ENCODE results near the gene CDC16.

Gene CDC16

DNA sequence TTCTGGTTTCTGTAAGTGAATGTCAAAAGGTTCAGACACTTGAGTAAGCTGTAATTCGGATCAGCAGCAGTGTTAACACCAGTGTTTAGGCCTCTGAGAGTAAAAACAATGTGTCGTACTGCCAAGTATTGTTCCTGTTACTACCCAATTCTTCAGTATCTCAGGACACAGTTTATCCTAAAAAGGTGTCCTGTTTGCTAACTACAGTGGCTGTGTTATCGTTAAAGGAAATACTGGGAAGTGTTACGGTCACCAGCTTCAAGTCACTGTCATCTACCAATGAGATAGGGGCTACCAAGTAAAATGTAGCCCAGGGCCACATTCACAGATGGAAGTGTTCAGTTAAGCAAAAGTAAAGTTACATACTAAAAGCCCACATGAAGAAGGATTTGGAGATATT is 44.4 kb downstream of the CDC16 start:
- H3K27me3 ChIP-seq (ENCODE audit: control insufficient read depth, insufficient read depth, low read length) = no peaks in the 10 kb centered on the region
- H3K4me2 ChIP-seq (ENCODE audit: low read length) = no peak overlapping the region
- peaks cover 3% of the 10 kb centered on the region for H3K4me1 ChIP-seq
- TF ChIP-seq CTCF (IDR thresholded peaks at IDR 0.05) = no peak
- H2AFZ ChIP-seq = no peak overlapping the region
- H3K9me3 ChIP-seq (ENCODE audit: control insufficient read depth, low read length) = no peaks in the 10 kb centered on the region
- H3K36me3 ChIP-seq (ENCODE audit: control insufficient read depth, insufficient read depth, low read length) = no peaks in the 10 kb centered on the region
- no peaks in the 10 kb centered on the region for H3K79me2 ChIP-seq
- no peak overlapping the region for H3K27ac ChIP-seq
- no peak overlapping the region for H3K9ac ChIP-seq
- H3K4me3 ChIP-seq (ENCODE audit: low read depth, low read length) = no peak overlapping the region

DNA sequence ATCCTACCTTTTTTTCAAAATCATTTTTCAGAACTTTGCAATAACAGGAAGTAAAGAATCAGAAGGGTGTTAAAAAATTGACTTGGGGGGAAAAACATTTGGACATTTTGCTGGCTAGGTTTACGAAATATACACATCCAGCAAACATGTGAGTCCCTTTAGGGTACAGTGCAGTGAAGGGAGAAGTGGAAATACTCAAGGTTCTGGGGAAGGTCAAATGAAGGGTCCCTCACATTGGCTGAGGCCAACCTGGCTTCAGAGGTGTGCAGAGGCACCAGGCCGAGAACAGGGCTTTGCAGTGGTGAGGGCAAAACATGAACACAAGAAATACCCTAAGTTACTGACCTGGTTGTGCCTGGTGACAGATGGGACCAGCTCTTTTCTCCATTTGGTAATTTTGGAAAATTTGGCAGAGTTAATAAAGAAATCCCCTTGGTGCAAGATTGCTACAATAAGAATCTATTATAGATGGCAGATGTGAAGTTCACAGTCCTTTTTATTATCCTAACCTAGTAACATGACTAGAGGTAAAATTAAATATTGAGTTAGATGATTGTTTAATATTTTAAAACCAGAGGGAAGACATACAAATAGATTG is 45.2 kb downstream of the CDC16 start:
- Histone ChIP-seq H3K4me2 (ENCODE audit: low read length) (no peak overlapping the region), H3K9me3 (ENCODE audit: control insufficient read depth, low read length) (no peaks in the 10 kb centered on the region), H3K4me1 (peaks cover 3% of the 10 kb centered on the region), H3K36me3 (ENCODE audit: control insufficient read depth, insufficient read depth, low read length) (no peaks in the 10 kb centered on the region), H3K27ac (peak overlapping the region; percentile 96), H3K4me3 (ENCODE audit: low read depth, low read length) (peak overlapping the region; percentile 91), H3K79me2 (no peaks in the 10 kb centered on the region), H3K9ac (no peak overlapping the region), H3K27me3 (ENCODE audit: control insufficient read depth, insufficient read depth, low read length) (no peaks in the 10 kb centered on the region), H2AFZ (no peak overlapping the region)
- TF ChIP-seq CTCF (IDR thresholded peaks at IDR 0.05) = no peak

DNA sequence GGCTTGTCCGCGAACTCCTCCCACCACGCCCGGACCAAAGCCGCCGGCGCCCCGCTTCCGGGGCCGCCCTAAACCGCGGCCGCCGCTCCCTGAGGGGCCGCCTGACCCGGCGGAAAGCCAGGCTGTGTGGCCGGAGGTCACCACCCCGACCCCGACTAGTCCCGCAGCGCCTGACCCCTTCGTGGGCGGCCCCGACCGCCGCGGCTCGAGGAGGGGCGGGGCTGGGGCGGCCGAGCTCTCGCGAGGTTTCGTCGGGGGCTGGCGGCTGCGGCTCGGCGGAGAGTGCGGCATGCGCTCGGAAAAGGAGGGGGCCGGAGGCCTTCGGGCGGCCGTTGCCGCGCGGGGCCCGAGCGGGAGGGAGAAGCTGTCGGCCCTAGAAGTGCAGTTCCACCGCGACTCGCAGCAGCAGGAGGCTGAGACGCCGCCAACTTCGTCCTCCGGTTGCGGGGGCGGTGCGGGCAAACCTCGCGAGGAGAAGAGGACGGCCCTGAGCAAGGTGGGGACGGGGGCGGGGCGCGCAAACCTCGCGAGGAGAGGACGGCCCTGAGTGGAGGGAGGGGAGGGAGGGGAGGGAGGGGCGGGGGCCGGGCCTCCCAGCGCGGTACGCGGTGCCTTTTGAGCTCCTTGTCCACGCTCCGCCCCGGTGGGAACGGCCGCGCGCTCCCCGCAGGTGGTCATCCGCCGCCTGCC is 46.8 kb downstream of the CDC16 start, which contains the start of gene UPF3A:
TSS of gene UPF3A (plus strand) at position 251 of the 690 bp plus-strand sequence. CDS start at position 290, 39 bp downstream.
- Histone ChIP-seq H3K4me1 (peaks cover 3% of the 10 kb centered on the region), H2AFZ (peak within 1 kb of the TSS; percentile 94), H3K9me3 (ENCODE audit: control insufficient read depth, low read length) (no peaks in the 10 kb centered on the region), H3K36me3 (ENCODE audit: control insufficient read depth, insufficient read depth, low read length) (no peaks in the 10 kb centered on the region), H3K27me3 (ENCODE audit: control insufficient read depth, insufficient read depth, low read length) (no peaks in the 10 kb centered on the region), H3K4me3 (ENCODE audit: low read depth, low read length) (peak within 1 kb of the TSS; percentile 91), H3K79me2 (no peaks in the 10 kb centered on the region), H3K27ac (peak within 1 kb of the TSS; percentile 96), H3K9ac (peak within 1 kb of the TSS; percentile 72), H3K4me2 (ENCODE audit: low read length) (peak within 1 kb of the TSS; percentile 84)
- TF ChIP-seq CTCF (IDR thresholded peaks at IDR 0.05) = no peak

DNA sequence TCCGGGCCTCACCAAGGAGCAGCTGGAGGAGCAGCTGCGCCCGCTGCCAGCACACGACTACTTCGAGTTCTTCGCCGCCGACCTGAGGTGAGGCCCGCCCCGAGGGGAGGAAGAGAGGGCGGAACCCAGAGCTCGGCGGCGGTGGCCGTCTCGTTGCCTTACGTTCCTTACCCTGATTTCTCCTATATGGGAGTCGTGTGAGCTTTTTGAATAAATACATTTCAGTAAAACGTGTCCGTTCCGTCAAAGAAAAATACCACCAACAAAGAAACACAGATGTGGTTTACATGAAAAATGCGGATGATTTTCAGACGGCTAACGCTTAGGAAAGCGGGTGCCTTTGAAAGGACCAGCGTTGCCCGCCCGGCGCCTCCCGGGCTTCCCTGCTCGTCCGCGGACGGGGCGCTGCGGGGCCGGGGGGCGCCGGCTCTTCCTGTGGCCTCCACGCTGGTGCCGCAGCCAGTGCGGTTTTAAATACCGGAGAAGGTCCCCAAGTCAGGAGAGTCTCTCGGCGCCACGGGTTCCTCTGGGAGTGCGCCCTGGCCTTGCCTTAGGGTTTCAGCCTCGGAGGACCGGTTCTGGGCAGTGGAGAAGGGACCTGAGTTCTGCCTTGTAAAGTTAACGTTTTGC is 47.5 kb downstream of the CDC16 start:
- no peaks in the 10 kb centered on the region for H3K9me3 ChIP-seq (ENCODE audit: control insufficient read depth, low read length)
- H3K36me3 ChIP-seq (ENCODE audit: control insufficient read depth, insufficient read depth, low read length) = no peaks in the 10 kb centered on the region
- peak overlapping the region; percentile 67 for H3K4me3 ChIP-seq (ENCODE audit: low read depth, low read length)
- peak overlapping the region; percentile 86 for H2AFZ ChIP-seq
- H3K27ac ChIP-seq = peak overlapping the region; percentile 96
- H3K4me2 ChIP-seq (ENCODE audit: low read length) = peak overlapping the region; percentile 62
- TF ChIP-seq CTCF (IDR thresholded peaks at IDR 0.05) = no peak
- H3K4me1 ChIP-seq = peaks cover 3% of the 10 kb centered on the region
- peak overlapping the region; percentile 29 for H3K9ac ChIP-seq
- no peaks in the 10 kb centered on the region for H3K27me3 ChIP-seq (ENCODE audit: control insufficient read depth, insufficient read depth, low read length)
- H3K79me2 ChIP-seq = no peaks in the 10 kb centered on the region

All from parathyroid adenoma (tissue), 2 donors.